Measurements from ENCODE around the gene MEF2A. TPM values are rescaled to one million over a fixed set of nuclear protein-coding genes. Genes with fewer than 3 reads are reported as not detected.

MEF2A gene
- total RNA-seq, 1 experiment from 2014 or later = 21.3 TPM

DNA sequence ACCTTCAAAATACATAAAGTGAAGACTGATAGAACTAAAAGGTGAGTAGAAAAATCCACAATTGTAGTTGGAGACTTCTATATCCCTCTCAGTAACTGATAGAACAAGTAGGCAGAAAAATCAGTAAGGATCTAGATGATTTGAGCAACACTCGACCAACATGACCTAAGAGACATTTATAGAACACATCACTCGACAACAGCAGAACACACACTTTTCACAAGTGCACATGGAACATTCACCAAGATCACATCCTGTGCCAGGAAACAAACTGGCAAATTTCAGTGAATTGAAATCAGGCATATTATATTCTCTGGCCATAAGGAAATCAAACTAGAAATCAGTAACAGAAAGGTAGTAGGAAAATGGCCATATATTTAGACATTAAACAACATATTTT is 130.3 kb downstream of the MEF2A start:
- POLR2A ChIA-PET (ENCODE audit: unreplicated experiment) = no interaction called here
- intact Hi-C loops (cut with micrococcal nuclease) = no loop called here
- no peaks in the 10 kb centered on the region for H3K9me3 ChIP-seq (ENCODE audit: low read length)
- no peaks in the 10 kb centered on the region for H4K20me1 ChIP-seq (ENCODE audit: low read length)
- no peak overlapping the region for H2AFZ ChIP-seq (ENCODE audit: low read length)
- H3K9me2 ChIP-seq (replicated peaks; ENCODE audit: low read length) = no peaks in the 10 kb centered on the region
- CTCF ChIA-PET = no interaction called here
- H3K27me3 ChIP-seq (ENCODE audit: low read length) = no peaks in the 10 kb centered on the region
- ATAC-seq (no peak), DNase-seq (no peak)
- no peak overlapping the region for H3K4me3 ChIP-seq (ENCODE audit: low read length)
- no peak overlapping the region for H3K4me2 ChIP-seq (ENCODE audit: low read length)
- peaks cover 9% of the 10 kb centered on the region; the same call in 1 of the 2 replicates for H3K36me3 ChIP-seq (ENCODE audit: low read depth, low read length)
- H3K4me1 ChIP-seq (ENCODE audit: insufficient read depth, low read length) = no peaks in the 10 kb centered on the region
- H3K27ac ChIP-seq (ENCODE audit: low read length) = no peak overlapping the region
- no peaks in the 10 kb centered on the region for H3F3A ChIP-seq (ENCODE audit: low read length, unreplicated experiment)
- TF ChIP-seq, protein P1, sequence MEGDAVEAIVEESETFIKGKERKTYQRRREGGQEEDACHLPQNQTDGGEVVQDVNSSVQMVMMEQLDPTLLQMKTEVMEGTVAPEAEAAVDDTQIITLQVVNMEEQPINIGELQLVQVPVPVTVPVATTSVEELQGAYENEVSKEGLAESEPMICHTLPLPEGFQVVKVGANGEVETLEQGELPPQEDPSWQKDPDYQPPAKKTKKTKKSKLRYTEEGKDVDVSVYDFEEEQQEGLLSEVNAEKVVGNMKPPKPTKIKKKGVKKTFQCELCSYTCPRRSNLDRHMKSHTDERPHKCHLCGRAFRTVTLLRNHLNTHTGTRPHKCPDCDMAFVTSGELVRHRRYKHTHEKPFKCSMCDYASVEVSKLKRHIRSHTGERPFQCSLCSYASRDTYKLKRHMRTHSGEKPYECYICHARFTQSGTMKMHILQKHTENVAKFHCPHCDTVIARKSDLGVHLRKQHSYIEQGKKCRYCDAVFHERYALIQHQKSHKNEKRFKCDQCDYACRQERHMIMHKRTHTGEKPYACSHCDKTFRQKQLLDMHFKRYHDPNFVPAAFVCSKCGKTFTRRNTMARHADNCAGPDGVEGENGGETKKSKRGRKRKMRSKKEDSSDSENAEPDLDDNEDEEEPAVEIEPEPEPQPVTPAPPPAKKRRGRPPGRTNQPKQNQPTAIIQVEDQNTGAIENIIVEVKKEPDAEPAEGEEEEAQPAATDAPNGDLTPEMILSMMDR (conservative IDR thresholded peaks at IDR 0.05; ENCODE audit: low read depth, low read length) = no peak
- TF ChIP-seq EZH2 (IDR thresholded peaks at IDR 0.05; ENCODE audit: low read length, unreplicated experiment) (no peak), EZH2phosphoT487 (IDR thresholded peaks at IDR 0.05; ENCODE audit: borderline replicate concordance, low read length) (no peak)
- no peaks in the 10 kb centered on the region for H3K79me2 ChIP-seq (ENCODE audit: low read length)
- H3K9ac ChIP-seq (ENCODE audit: low read length) = no peak overlapping the region
- no TSS peak for BruUV-seq (replicated peaks)

DNA sequence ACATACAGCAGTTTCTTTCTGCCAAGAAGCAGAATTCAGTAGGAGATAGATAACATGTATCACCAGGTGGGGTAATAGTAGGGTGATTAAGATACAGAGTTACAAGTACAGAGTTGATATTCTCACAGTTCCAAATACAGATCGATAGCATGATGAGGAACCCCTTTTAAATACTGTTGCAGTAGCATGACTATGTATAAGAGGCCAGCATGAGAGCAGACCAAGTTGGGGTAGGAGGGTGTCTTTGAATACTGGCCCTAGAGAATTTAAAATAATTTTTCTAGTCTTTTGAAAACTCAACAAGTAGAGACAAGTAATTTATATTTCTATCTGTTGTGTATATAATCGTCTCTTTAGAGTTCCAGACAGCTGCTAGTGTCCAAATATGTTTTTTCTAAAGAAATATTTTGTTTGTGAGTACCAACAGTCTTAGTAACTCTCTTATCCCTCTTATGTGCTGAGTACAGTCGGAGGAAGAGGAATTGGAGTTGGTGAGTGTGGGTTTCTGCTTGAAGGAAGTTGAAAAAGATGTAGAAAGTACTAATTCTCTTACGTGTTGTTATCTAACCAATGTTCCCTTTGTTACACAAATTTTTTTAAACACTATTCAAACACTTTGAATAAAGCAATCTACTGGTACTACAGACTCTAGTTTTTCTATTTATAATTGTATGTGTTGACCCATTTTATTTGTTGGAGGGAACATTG is 137.3 kb downstream of the MEF2A start:
- no peak overlapping the region for H3K27ac ChIP-seq (ENCODE audit: low read length)
- H3K4me2 ChIP-seq (ENCODE audit: low read length) = peak overlapping the region; percentile 61
- peak overlapping the region; percentile 3; the same call in 1 of the 2 replicates for H2AFZ ChIP-seq (ENCODE audit: low read length)
- no peak for TF ChIP-seq EZH2phosphoT487 (IDR thresholded peaks at IDR 0.05; ENCODE audit: borderline replicate concordance, low read length)
- TF ChIP-seq, protein P1 (conservative IDR thresholded peaks at IDR 0.05; ENCODE audit: low read depth, low read length) = no peak
- TF ChIP-seq EZH2 (IDR thresholded peaks at IDR 0.05; ENCODE audit: low read length, unreplicated experiment) = no peak
- H3K27me3 ChIP-seq (ENCODE audit: low read length) = no peaks in the 10 kb centered on the region
- H4K20me1 ChIP-seq (ENCODE audit: low read length) = no peaks in the 10 kb centered on the region
- ATAC-seq (no peak), DNase-seq (no peak)
- H3K9ac ChIP-seq (ENCODE audit: low read length) = no peak overlapping the region
- peaks cover 20% of the 10 kb centered on the region for H3K4me1 ChIP-seq (ENCODE audit: insufficient read depth, low read length)
- no peaks in the 10 kb centered on the region for H3K79me2 ChIP-seq (ENCODE audit: low read length)
- H3K4me3 ChIP-seq (ENCODE audit: low read length) = peak overlapping the region; percentile 25; the same call in 1 of the 2 replicates
- H3K36me3 ChIP-seq (ENCODE audit: low read depth, low read length) = no peaks in the 10 kb centered on the region
- H3F3A ChIP-seq (ENCODE audit: low read length, unreplicated experiment) = peaks cover 5% of the 10 kb centered on the region
- POLR2A ChIA-PET (ENCODE audit: unreplicated experiment) = interaction anchor here (0.6 kb wide), 1 partner anchor 226 kb away, joined by 7 read pairs; no protein-coding TSS in a partner anchor
- TSS peak; percentile 64 for BruUV-seq (replicated peaks)
- no peaks in the 10 kb centered on the region for H3K9me2 ChIP-seq (replicated peaks; ENCODE audit: low read length)
- intact Hi-C loops (cut with micrococcal nuclease) = loop anchor here (1.0 to 10.0 kb wide), 3 partner anchors 138 to 431 kb away; partner anchors contain the start of gene MEF2A
- CTCF ChIA-PET = interaction anchor here (0.9 to 1.5 kb wide), 2 partner anchors 53 to 136 kb away, joined by 3 to 6 read pairs; no protein-coding TSS in a partner anchor
- no peaks in the 10 kb centered on the region for H3K9me3 ChIP-seq (ENCODE audit: low read length)
